Activated B cell treated with CpG ODN at 0.5 μM for 24 hours (primary cell): Measurements from ENCODE around the gene CFP. TPM values are rescaled to one million over a fixed set of nuclear protein-coding genes. Genes with fewer than 3 reads are reported as not detected.

Experiments used
- ATAC-seq: fragments of 200-7000 bp; cut with Tn5 transposase; one replicate; pipeline ENCODE4 v1.10.0; 2021; ENCODE audit warnings: low read depth, mild to moderate bottlenecking, moderate library complexity
- CTCF ChIA-PET: fragments of 350-600 bp; sonication (Branson Sonifier 250); formaldehyde crosslinking; loops from one replicate; lab custom pipeline; 2021; ENCODE audit warnings: antibody characterized with exemption; lab: Charles Lee
- POLR2A ChIA-PET: fragments of 350-600 bp; sonication (Branson Sonifier 250); formaldehyde crosslinking; loops from one replicate; lab custom pipeline; 2021; ENCODE audit warnings: antibody characterized with exemption; lab: Charles Lee
- DNase-seq: peaks from one replicate; pipeline ENCODE4 v3.0.0; 2022
- H3K27ac Mint-ChIP-seq: one replicate; pipeline ENCODE4 v1.8.0; 2020; ENCODE audit warnings: mixed read lengths
- H3K27me3 Mint-ChIP-seq: one replicate; pipeline ENCODE4 v1.8.0; 2021; ENCODE audit warnings: mixed read lengths
- H3K36me3 Mint-ChIP-seq: one replicate; pipeline ENCODE4 v1.8.0; 2021; ENCODE audit warnings: low read depth, mixed read lengths
- H3K4me1 Mint-ChIP-seq: one replicate; pipeline ENCODE4 v1.8.0; 2021; ENCODE audit warnings: mixed read lengths
- H3K4me3 Mint-ChIP-seq: one replicate; pipeline ENCODE4 v1.8.0; 2020; ENCODE audit warnings: mild to moderate bottlenecking, mixed read lengths
- H3K9me3 Mint-ChIP-seq: one replicate; pipeline ENCODE4 v1.8.0; 2020; ENCODE audit warnings: mixed read lengths
- CTCF ChIP-seq: fragments of 200-600 bp; IDR thresholded peaks from one replicate; pipeline ENCODE4 v1.8.0; 2022; ENCODE audit warnings: antibody characterized with exemption, mild to moderate bottlenecking
- intact Hi-C: fragments of 100-400 bp; cut with micrococcal nuclease; formaldehyde crosslinking; loops from one replicate; pipeline ENCODE4 v1.15.1; 2024
- total RNA-seq: library from RNA; stranded (reverse); gene quantifications from 2 replicates; pipeline ENCODE4 v1.2.3, GENCODE V29; 2022

Gene CFP
- total RNA-seq, 1 donor from 2014 or later, result 0.91 TPM

- TF ChIP-seq CTCF, result no peak
- ATAC-seq (no peak), DNase-seq (no peak)
- no peak overlapping the region for H3K27ac Mint-ChIP-seq
- H3K4me1 Mint-ChIP-seq, result no peaks in the 10 kb centered on the region
- H3K36me3 Mint-ChIP-seq, result peaks cover 1% of the 10 kb centered on the region
- H3K27me3 Mint-ChIP-seq, result peaks cover 5% of the 10 kb centered on the region
- no peak overlapping the region for H3K4me3 Mint-ChIP-seq
- H3K9me3 Mint-ChIP-seq, result peaks cover 4% of the 10 kb centered on the region
- intact Hi-C loops, result no loop called here
- ChIA-PET CTCF (no interaction called here), POLR2A (no interaction called here)
Measured at GRCh38 chrX:47595716-47596251, 33.9 kb downstream of the CFP start.

DNA sequence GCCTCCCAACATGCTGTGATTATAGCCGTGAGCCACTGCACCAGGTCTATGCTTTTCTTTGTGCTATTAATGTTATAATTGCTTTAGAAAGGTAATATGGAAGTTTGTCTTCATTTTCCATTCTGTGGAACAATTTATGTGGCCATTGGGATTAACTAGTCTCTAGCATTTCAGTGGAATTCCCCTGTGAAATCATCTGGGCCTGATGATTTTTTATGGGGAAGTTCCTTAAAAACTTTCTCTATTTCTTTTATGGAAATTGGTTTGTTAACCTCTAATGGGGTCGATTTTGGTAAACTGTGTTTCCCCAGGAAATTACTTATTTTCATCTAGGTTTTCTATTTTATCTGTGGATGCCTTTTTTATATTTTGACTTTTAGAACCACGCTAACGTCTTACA lies 36.2 kb downstream of the CFP start:
- CTCF ChIA-PET, result no interaction called here
- no peak for TF ChIP-seq CTCF
- Mint-ChIP-seq H3K36me3 (peaks cover 1% of the 10 kb centered on the region), H3K4me3 (no peak overlapping the region), H3K27ac (no peak overlapping the region), H3K27me3 (peaks cover 5% of the 10 kb centered on the region), H3K9me3 (peaks cover 4% of the 10 kb centered on the region), H3K4me1 (no peaks in the 10 kb centered on the region)
- ATAC-seq (no peak), DNase-seq (no peak)
- POLR2A ChIA-PET, result no interaction called here
- intact Hi-C loops, result no loop called here

GRCh38 chrX:47590984-47591383 lies 38.7 kb downstream of the CFP start:
- H3K36me3 Mint-ChIP-seq, result no peaks in the 10 kb centered on the region
- POLR2A ChIA-PET, result no interaction called here
- no peak overlapping the region for H3K27ac Mint-ChIP-seq
- no peaks in the 10 kb centered on the region for H3K27me3 Mint-ChIP-seq
- H3K4me1 Mint-ChIP-seq, result no peaks in the 10 kb centered on the region
- no peak overlapping the region for H3K4me3 Mint-ChIP-seq
- intact Hi-C loops, result no loop called here
- ATAC-seq, result no peak
- CTCF ChIA-PET, result no interaction called here
- no peaks in the 10 kb centered on the region for H3K9me3 Mint-ChIP-seq
- no peak for TF ChIP-seq CTCF
- DNase-seq, result no peak

DNA sequence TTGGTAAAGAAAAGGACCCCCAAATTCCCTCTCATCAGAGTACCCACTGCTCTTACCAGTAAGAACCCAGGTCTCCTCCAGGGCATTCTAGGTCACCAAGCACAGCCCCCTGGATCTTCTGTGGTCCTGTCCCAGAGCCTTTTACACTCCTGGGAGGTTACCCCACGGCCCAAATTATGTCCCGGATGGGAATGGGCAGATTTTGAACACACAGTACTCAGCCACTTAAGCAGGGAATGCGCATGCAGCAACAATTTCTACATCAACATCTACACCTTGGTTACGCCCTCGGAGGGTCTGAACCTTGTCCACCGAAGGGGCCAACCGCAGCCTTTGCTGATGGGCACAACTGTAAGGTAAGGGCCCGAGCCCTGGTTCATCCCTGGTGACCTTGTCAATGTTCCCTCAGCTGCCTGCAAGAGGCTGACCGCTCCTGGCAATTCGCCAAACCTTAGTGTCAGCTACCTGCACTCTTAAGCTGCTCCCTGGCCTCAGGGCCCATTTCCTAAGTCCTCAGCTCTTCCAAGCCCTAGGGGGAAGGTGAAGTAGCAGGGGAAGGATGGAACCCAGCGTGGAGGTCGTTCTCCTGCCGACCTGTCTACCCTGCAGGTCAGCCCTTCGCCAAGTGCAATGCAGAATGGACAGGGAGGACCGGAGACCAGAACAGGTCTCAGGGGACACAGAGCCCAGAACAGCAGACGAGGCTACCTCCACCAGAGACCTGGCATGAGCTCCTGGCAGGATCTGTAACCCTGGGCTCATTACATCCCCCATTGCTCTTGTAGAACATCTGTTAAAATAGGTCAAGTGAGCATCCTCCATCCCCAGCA lies 41.6 kb downstream of the CFP start:
- intact Hi-C loops, result no loop called here
- CTCF ChIA-PET, result no interaction called here
- H3K9me3 Mint-ChIP-seq, result no peaks in the 10 kb centered on the region
- H3K36me3 Mint-ChIP-seq, result peaks cover 2% of the 10 kb centered on the region
- no peaks in the 10 kb centered on the region for H3K27me3 Mint-ChIP-seq
- H3K4me1 Mint-ChIP-seq, result peaks cover 2% of the 10 kb centered on the region
- ATAC-seq (no peak), DNase-seq (no peak)
- TF ChIP-seq CTCF, result no peak
- POLR2A ChIA-PET, result no interaction called here
- no peak overlapping the region for H3K4me3 Mint-ChIP-seq
- H3K27ac Mint-ChIP-seq, result no peak overlapping the region

DNA sequence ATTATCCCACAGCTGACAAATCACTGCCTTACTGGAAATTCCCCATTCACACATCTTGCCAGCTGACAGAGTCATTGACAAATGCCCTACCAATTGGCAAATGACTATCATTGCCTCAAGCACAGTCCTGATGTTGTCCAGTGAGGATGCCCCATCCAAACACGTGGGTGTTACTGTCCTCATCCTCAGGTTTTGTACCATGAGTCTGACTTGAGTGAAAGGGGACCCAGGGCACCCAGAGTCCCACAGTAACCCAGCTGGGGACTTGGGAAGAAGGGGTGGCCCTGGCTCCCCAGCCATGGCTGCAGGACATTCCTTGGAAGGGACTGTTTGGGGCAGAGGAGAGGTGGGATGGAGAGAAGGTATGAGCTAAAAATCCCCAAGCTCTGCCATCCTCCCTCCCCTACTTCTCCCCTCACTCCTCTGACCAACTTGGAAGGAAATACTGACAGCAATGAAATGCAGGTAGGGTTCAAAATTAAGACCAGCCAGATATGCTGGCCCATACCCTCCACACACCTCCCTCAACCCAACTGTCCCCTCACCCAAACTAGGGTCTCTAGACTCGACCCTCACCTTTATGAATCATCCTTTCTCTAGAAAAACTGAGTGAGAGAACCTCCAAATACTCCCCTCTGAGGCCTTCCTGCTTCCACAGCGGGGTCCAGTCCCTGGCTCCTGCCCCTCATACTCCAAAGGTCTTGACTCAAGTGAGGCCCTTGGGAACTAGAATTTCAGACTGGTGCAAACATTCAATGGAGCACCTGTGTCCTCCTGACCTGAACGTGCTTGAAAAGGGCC lies 42.4 kb downstream of the CFP start:
- DNase-seq, result no peak
- Mint-ChIP-seq H3K27ac (no peak overlapping the region), H3K9me3 (no peaks in the 10 kb centered on the region), H3K27me3 (no peaks in the 10 kb centered on the region), H3K4me3 (no peak overlapping the region), H3K4me1 (peaks cover 2% of the 10 kb centered on the region), H3K36me3 (peaks cover 2% of the 10 kb centered on the region)
- intact Hi-C loops, result no loop called here
- no peak for ATAC-seq
- POLR2A ChIA-PET, result no interaction called here
- TF ChIP-seq CTCF, result no peak
- CTCF ChIA-PET, result no interaction called here
